BJ (cell line): ENCODE results near the gene STK4. TPM values are rescaled to one million over a fixed set of nuclear protein-coding genes. Genes with fewer than 3 reads are reported as not detected.

Experiments
- CTCF ChIA-PET: fragments of 350-600 bp; formaldehyde crosslinking; extraction: SDS; loops from one replicate; lab custom pipeline; 2021; ENCODE audit warnings: antibody characterized with exemption, inconsistent platforms; lab: Yijun Ruan, JAX
- POLR2A ChIA-PET: fragments of 300-600 bp; sonication (Branson Sonifier 250); formaldehyde crosslinking; extraction: SDS; loops from one replicate; lab custom pipeline; 2021; ENCODE audit warnings: antibody characterized with exemption; lab: Charles Lee
- DNase-seq: peaks from one replicate; pipeline ENCODE4 v3.0.0-alpha.2; 2011; ENCODE audit warnings: low read depth
- H3K27me3 ChIP-seq: 2 replicates; pipeline ENCODE4 v1.6.0; 2011; ENCODE audit warnings: low read length; ENCODE audit not compliant: control insufficient read depth, insufficient read depth
- H3K36me3 ChIP-seq: 2 replicates; pipeline ENCODE4 v1.5.1; 2011; ENCODE audit warnings: low read length; ENCODE audit not compliant: control insufficient read depth, insufficient read depth
- H3K4me3 ChIP-seq: 2 replicates; pipeline ENCODE4 v1.5.1; 2011; ENCODE audit warnings: low read depth, mild to moderate bottlenecking, control low read depth, low read length
- polyA plus RNA-seq: library from polyadenylated mRNA; depleted of rRNA; stranded (reverse); fragments of >200 nt; gene quantifications from 2 replicates; pipeline ENCODE4 v1.2.3, GENCODE V29; 2011
- TF ChIP-seq, protein P1 (sequence below): IDR thresholded peaks from 2 replicates; pipeline ENCODE4 v1.5.1; 2011; ENCODE audit warnings: low read depth, mild to moderate bottlenecking, control low read depth, inconsistent platforms, low read length, moderate library complexity; ENCODE audit not compliant: insufficient read depth

STK4 gene
- polyA plus RNA-seq, 1 experiment = 12.4 TPM

GRCh38 chr20:44950368-44950767 is 15.9 kb upstream of the STK4 start:
- ChIA-PET POLR2A (no interaction called here), CTCF (interaction anchor here (1.2 to 2.4 kb wide), 2 partner anchors 8 to 344 kb away, joined by 4 to 15 read pairs; partner anchors contain the start of gene TOMM34)
- Histone ChIP-seq H3K27me3 (no peaks in the 10 kb centered on the region), H3K36me3 (peaks cover 23% of the 10 kb centered on the region), H3K4me3 (no peak overlapping the region)
- no peak for DNase-seq
- TF ChIP-seq, protein P1, sequence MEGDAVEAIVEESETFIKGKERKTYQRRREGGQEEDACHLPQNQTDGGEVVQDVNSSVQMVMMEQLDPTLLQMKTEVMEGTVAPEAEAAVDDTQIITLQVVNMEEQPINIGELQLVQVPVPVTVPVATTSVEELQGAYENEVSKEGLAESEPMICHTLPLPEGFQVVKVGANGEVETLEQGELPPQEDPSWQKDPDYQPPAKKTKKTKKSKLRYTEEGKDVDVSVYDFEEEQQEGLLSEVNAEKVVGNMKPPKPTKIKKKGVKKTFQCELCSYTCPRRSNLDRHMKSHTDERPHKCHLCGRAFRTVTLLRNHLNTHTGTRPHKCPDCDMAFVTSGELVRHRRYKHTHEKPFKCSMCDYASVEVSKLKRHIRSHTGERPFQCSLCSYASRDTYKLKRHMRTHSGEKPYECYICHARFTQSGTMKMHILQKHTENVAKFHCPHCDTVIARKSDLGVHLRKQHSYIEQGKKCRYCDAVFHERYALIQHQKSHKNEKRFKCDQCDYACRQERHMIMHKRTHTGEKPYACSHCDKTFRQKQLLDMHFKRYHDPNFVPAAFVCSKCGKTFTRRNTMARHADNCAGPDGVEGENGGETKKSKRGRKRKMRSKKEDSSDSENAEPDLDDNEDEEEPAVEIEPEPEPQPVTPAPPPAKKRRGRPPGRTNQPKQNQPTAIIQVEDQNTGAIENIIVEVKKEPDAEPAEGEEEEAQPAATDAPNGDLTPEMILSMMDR = no peak

DNA sequence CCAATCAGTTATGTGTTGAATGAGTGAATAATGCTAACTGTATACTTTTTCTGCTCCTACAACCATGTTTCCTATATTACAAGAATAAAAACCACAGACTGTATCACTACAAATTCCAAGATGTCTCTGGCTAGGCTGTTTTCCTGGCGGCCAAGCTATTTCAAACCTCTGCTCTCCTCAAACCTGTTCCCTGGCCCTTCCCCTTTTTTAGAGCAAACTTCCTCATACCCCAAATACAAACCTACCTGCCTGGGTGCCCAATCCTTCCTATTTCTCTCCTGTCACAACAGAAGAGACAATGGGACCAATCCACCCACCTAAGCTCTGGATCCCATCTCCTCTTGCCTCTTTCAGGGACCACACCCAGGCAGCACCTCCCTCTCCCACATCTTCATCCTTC is 13.6 kb upstream of the STK4 start:
- DNase-seq = no peak
- TF ChIP-seq, protein P1 = no peak
- peaks cover 23% of the 10 kb centered on the region for H3K36me3 ChIP-seq
- POLR2A ChIA-PET = interaction anchor here (0.7 kb wide), 2 partner anchors 57 to 360 kb away, joined by 3 read pairs; no protein-coding TSS in a partner anchor
- CTCF ChIA-PET = interaction anchor here (0.5 kb wide), 1 partner anchor 849 kb away, joined by 4 read pairs; no protein-coding TSS in a partner anchor
- no peaks in the 10 kb centered on the region for H3K27me3 ChIP-seq
- H3K4me3 ChIP-seq = no peak overlapping the region

- TF ChIP-seq, protein P1 = no peak
- DNase-seq = no peak
- Histone ChIP-seq H3K4me3 (no peak overlapping the region), H3K36me3 (peaks cover 20% of the 10 kb centered on the region), H3K27me3 (no peaks in the 10 kb centered on the region)
- CTCF ChIA-PET = no interaction called here
- POLR2A ChIA-PET = no interaction called here
Observed at GRCh38 chr20:44954211-44954610, 12.1 kb upstream of the STK4 start.

- TF ChIP-seq, protein P1 = no peak
- H3K36me3 ChIP-seq = peaks cover 20% of the 10 kb centered on the region
- DNase-seq = no peak
- ChIA-PET POLR2A (no interaction called here), CTCF (no interaction called here)
- H3K27me3 ChIP-seq = no peaks in the 10 kb centered on the region
- no peak overlapping the region for H3K4me3 ChIP-seq
Observed at GRCh38 chr20:44955270-44955669, 11.0 kb upstream of the STK4 start.

- ChIA-PET POLR2A (no interaction called here), CTCF (interaction anchor here (2.4 kb wide), 1 partner anchor 156 kb away, joined by 7 read pairs; no protein-coding TSS in a partner anchor)
- H3K27me3 ChIP-seq = no peaks in the 10 kb centered on the region
- H3K4me3 ChIP-seq = no peak overlapping the region
- DNase-seq = no peak
- TF ChIP-seq, protein P1 = no peak
- peaks cover 15% of the 10 kb centered on the region for H3K36me3 ChIP-seq
Observed at GRCh38 chr20:44956410-44956809, 9.9 kb upstream of the STK4 start.
